GM23338 (cell line): ENCODE measurements around the gene AQP1.

Experiments
- CREB1 ChIP-seq: fragments of 250-450 bp; sonication (Bioruptor Pico); IDR thresholded peaks from 2 replicates; pipeline ENCODE4 v1.5.0; 2020; ENCODE audit warnings: low read depth, mild to moderate bottlenecking, moderate library complexity
- EZH2 ChIP-seq: fragments of 200-600 bp; sonication (generic); IDR thresholded peaks from one replicate; pipeline ENCODE4 v1.8.0; 2017; ENCODE audit warnings: antibody characterized with exemption, mild to moderate bottlenecking, low read depth; ENCODE audit not compliant: unreplicated experiment
- EZH2phosphoT487 ChIP-seq: fragments of 200-600 bp; sonication (generic); IDR thresholded peaks from one replicate; pipeline ENCODE4 v1.8.1; 2018; ENCODE audit warnings: antibody characterized with exemption; ENCODE audit not compliant: unreplicated experiment
- JUNB ChIP-seq: IDR thresholded peaks from one replicate; pipeline ENCODE4 v1.6.1; 2016; ENCODE audit warnings: antibody characterized with exemption; ENCODE audit not compliant: unreplicated experiment
- NANOG ChIP-seq: IDR thresholded peaks from 2 replicates; pipeline ENCODE4 v1.6.1; 2016; ENCODE audit warnings: antibody characterized with exemption, borderline replicate concordance
- POLR2AphosphoS5 ChIP-seq: IDR thresholded peaks from 2 replicates; pipeline ENCODE4 v1.6.1; 2016; ENCODE audit warnings: antibody characterized with exemption, low read depth
- STAT1 ChIP-seq: IDR thresholded peaks from one replicate; pipeline ENCODE4 v1.6.1; 2016; ENCODE audit warnings: antibody characterized with exemption; ENCODE audit not compliant: unreplicated experiment
- ZNF114 ChIP-seq: fragments of 250-450 bp; sonication (Bioruptor Pico); IDR thresholded peaks from 2 replicates; pipeline ENCODE4 v1.5.0; 2020; ENCODE audit warnings: mild to moderate bottlenecking, moderate library complexity
- ZNF331 ChIP-seq: fragments of 250-450 bp; sonication (Bioruptor Pico); IDR thresholded peaks from 2 replicates; pipeline ENCODE4 v1.5.0; 2020; ENCODE audit warnings: low read depth, mild to moderate bottlenecking, moderate library complexity
- TF ChIP-seq, protein P1 (sequence below), 2 experiments: fragments of 200-600 bp in 1 of 2; sonication (generic) in 1 of 2; conservative IDR thresholded peaks; 2 replicates each; pipeline versions ENCODE4 v1.5.1 to v1.6.1; 2016 to 2017; ENCODE audit warnings: antibody characterized with exemption in 2 of 2, low read depth in 2 of 2, mild to moderate bottlenecking in 2 of 2, moderate library complexity in 1 of 2
- TF ChIP-seq, protein P2 (sequence below): IDR thresholded peaks from 2 replicates; pipeline ENCODE4 v1.6.1; 2016; ENCODE audit warnings: antibody characterized with exemption
- TF ChIP-seq, protein P3 (sequence below): IDR thresholded peaks from one replicate; pipeline ENCODE4 v1.6.1; 2018; ENCODE audit warnings: antibody characterized with exemption; ENCODE audit not compliant: unreplicated experiment
- TF ChIP-seq, protein P4 (sequence below): fragments of 250-450 bp; sonication (Bioruptor Pico); IDR thresholded peaks from 2 replicates; pipeline ENCODE4 v1.5.0; 2020; ENCODE audit warnings: mild to moderate bottlenecking, moderate library complexity

DNA sequence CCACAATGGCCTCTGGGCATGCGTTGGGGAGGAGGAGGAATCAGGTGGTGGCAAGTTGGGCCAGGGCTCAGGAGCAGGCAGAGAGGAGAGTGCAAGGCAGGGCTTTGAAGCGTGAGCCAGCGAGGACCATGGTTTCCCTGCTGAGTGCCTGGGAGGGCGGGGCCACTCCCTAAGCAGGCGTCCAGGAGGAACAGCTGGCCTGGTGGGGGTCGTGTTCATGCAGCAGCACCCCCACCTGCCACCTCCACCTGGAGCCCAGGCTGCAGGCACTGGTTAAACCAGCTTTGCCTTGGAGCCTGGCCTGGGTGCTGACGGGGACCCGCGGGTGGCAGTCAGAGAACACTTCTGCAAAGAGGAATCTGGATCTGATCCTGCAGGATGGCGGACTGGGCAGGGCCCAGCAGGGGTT is 24.2 kb upstream of the AQP1 start:
- TF ChIP-seq, protein P1, sequence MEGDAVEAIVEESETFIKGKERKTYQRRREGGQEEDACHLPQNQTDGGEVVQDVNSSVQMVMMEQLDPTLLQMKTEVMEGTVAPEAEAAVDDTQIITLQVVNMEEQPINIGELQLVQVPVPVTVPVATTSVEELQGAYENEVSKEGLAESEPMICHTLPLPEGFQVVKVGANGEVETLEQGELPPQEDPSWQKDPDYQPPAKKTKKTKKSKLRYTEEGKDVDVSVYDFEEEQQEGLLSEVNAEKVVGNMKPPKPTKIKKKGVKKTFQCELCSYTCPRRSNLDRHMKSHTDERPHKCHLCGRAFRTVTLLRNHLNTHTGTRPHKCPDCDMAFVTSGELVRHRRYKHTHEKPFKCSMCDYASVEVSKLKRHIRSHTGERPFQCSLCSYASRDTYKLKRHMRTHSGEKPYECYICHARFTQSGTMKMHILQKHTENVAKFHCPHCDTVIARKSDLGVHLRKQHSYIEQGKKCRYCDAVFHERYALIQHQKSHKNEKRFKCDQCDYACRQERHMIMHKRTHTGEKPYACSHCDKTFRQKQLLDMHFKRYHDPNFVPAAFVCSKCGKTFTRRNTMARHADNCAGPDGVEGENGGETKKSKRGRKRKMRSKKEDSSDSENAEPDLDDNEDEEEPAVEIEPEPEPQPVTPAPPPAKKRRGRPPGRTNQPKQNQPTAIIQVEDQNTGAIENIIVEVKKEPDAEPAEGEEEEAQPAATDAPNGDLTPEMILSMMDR (conservative IDR thresholded peaks at IDR 0.05; ENCODE audit: low read depth in 2 of 2), result no peak
- TF ChIP-seq EZH2 (no peak), POLR2AphosphoS5 (no peak), EZH2phosphoT487 (no peak), CREB1 (CRISPR knock-in tag) (no peak), JUNB (no peak), ZNF331 (CRISPR knock-in tag) (no peak), ZNF114 (CRISPR knock-in tag) (no peak), NANOG (no peak), STAT1 (no peak)
- TF ChIP-seq, protein P2, sequence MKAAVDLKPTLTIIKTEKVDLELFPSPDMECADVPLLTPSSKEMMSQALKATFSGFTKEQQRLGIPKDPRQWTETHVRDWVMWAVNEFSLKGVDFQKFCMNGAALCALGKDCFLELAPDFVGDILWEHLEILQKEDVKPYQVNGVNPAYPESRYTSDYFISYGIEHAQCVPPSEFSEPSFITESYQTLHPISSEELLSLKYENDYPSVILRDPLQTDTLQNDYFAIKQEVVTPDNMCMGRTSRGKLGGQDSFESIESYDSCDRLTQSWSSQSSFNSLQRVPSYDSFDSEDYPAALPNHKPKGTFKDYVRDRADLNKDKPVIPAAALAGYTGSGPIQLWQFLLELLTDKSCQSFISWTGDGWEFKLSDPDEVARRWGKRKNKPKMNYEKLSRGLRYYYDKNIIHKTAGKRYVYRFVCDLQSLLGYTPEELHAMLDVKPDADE, result no peak
- TF ChIP-seq, protein P3, sequence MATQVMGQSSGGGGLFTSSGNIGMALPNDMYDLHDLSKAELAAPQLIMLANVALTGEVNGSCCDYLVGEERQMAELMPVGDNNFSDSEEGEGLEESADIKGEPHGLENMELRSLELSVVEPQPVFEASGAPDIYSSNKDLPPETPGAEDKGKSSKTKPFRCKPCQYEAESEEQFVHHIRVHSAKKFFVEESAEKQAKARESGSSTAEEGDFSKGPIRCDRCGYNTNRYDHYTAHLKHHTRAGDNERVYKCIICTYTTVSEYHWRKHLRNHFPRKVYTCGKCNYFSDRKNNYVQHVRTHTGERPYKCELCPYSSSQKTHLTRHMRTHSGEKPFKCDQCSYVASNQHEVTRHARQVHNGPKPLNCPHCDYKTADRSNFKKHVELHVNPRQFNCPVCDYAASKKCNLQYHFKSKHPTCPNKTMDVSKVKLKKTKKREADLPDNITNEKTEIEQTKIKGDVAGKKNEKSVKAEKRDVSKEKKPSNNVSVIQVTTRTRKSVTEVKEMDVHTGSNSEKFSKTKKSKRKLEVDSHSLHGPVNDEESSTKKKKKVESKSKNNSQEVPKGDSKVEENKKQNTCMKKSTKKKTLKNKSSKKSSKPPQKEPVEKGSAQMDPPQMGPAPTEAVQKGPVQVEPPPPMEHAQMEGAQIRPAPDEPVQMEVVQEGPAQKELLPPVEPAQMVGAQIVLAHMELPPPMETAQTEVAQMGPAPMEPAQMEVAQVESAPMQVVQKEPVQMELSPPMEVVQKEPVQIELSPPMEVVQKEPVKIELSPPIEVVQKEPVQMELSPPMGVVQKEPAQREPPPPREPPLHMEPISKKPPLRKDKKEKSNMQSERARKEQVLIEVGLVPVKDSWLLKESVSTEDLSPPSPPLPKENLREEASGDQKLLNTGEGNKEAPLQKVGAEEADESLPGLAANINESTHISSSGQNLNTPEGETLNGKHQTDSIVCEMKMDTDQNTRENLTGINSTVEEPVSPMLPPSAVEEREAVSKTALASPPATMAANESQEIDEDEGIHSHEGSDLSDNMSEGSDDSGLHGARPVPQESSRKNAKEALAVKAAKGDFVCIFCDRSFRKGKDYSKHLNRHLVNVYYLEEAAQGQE, result no peak
- TF ChIP-seq, protein P4, sequence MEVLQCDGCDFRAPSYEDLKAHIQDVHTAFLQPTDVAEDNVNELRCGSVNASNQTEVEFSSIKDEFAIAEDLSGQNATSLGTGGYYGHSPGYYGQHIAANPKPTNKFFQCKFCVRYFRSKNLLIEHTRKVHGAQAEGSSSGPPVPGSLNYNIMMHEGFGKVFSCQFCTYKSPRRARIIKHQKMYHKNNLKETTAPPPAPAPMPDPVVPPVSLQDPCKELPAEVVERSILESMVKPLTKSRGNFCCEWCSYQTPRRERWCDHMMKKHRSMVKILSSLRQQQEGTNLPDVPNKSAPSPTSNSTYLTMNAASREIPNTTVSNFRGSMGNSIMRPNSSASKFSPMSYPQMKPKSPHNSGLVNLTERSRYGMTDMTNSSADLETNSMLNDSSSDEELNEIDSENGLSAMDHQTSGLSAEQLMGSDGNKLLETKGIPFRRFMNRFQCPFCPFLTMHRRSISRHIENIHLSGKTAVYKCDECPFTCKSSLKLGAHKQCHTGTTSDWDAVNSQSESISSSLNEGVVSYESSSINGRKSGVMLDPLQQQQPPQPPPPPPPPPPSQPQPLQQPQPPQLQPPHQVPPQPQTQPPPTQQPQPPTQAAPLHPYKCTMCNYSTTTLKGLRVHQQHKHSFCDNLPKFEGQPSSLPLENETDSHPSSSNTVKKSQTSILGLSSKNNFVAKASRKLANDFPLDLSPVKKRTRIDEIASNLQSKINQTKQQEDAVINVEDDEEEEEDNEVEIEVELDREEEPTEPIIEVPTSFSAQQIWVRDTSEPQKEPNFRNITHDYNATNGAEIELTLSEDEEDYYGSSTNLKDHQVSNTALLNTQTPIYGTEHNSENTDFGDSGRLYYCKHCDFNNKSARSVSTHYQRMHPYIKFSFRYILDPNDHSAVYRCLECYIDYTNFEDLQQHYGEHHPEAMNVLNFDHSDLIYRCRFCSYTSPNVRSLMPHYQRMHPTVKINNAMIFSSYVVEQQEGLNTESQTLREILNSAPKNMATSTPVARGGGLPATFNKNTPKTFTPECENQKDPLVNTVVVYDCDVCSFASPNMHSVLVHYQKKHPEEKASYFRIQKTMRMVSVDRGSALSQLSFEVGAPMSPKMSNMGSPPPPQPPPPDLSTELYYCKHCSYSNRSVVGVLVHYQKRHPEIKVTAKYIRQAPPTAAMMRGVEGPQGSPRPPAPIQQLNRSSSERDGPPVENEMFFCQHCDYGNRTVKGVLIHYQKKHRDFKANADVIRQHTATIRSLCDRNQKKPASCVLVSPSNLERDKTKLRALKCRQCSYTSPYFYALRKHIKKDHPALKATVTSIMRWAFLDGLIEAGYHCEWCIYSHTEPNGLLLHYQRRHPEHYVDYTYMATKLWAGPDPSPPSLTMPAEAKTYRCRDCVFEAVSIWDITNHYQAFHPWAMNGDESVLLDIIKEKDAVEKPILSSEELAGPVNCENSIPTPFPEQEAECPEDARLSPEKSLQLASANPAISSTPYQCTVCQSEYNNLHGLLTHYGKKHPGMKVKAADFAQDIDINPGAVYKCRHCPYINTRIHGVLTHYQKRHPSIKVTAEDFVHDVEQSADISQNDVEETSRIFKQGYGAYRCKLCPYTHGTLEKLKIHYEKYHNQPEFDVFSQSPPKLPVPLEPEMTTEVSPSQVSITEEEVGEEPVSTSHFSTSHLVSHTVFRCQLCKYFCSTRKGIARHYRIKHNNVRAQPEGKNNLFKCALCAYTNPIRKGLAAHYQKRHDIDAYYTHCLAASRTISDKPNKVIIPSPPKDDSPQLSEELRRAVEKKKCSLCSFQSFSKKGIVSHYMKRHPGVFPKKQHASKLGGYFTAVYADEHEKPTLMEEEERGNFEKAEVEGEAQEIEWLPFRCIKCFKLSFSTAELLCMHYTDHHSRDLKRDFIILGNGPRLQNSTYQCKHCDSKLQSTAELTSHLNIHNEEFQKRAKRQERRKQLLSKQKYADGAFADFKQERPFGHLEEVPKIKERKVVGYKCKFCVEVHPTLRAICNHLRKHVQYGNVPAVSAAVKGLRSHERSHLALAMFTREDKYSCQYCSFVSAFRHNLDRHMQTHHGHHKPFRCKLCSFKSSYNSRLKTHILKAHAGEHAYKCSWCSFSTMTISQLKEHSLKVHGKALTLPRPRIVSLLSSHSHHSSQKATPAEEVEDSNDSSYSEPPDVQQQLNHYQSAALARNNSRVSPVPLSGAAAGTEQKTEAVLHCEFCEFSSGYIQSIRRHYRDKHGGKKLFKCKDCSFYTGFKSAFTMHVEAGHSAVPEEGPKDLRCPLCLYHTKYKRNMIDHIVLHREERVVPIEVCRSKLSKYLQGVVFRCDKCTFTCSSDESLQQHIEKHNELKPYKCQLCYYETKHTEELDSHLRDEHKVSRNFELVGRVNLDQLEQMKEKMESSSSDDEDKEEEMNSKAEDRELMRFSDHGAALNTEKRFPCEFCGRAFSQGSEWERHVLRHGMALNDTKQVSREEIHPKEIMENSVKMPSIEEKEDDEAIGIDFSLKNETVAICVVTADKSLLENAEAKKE, result no peak
